Fibroblast of pulmonary artery (primary cell): ENCODE data around the gene ANKFY1.
A peak's percentile ranks its signal among the peaks of the same experiment; 100 is the strongest.

Source experiments
- DNase-seq: peaks from one replicate; pipeline ENCODE4 v3.0.0-alpha.2; 2010; ENCODE audit warnings: low read depth
- H3K4me3 ChIP-seq: replicated peaks from 2 replicates; pipeline ENCODE4 v1.5.1; 2011; ENCODE audit warnings: low read depth, mild to moderate bottlenecking, control low read depth, low read length, moderate library complexity
- TF ChIP-seq, protein P1 (sequence below): IDR thresholded peaks from 2 replicates; pipeline ENCODE4 v1.5.1; 2011; ENCODE audit warnings: mild to moderate bottlenecking, control low read depth, low read length, inconsistent platforms; ENCODE audit errors: missing control alignments

ANKFY1 gene

DNA sequence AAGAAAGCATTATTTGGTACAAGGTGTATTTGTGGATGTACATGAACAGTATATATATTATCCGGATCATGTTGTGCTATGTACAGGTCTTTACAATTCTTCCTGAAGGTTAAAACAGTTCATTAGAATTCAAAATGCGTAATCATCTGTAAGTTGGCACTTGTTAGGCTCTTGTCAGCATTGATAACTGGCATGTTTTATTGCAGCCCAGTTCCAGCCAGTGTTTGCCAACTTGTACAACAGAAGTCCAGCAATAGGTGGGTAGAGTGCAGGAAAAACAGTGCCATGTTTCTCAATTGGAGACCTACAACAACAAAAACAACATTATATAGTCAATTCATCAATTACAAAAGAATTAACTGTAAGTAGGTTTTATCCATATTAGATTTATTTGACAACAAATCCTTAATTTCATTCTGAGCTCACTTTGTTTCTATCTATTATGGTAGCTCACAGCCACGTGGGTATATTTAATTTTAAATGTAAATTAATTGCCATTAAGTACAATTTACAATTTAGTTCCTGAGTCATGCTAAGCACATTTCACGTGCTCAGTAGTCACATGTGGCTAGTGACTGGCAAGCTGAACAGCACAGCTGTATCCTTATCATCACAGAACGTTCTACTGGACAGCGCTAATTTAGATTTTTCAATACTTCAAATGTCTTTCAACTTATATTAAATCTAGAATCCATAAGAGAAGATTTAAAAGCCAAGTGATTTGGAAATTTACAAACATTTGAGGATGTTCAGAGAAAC, 8.6 kb upstream of the ANKFY1 start:
- no peak overlapping the region for H3K4me3 ChIP-seq
- TF ChIP-seq, protein P1, sequence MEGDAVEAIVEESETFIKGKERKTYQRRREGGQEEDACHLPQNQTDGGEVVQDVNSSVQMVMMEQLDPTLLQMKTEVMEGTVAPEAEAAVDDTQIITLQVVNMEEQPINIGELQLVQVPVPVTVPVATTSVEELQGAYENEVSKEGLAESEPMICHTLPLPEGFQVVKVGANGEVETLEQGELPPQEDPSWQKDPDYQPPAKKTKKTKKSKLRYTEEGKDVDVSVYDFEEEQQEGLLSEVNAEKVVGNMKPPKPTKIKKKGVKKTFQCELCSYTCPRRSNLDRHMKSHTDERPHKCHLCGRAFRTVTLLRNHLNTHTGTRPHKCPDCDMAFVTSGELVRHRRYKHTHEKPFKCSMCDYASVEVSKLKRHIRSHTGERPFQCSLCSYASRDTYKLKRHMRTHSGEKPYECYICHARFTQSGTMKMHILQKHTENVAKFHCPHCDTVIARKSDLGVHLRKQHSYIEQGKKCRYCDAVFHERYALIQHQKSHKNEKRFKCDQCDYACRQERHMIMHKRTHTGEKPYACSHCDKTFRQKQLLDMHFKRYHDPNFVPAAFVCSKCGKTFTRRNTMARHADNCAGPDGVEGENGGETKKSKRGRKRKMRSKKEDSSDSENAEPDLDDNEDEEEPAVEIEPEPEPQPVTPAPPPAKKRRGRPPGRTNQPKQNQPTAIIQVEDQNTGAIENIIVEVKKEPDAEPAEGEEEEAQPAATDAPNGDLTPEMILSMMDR = no peak
- no peak for DNase-seq

DNA sequence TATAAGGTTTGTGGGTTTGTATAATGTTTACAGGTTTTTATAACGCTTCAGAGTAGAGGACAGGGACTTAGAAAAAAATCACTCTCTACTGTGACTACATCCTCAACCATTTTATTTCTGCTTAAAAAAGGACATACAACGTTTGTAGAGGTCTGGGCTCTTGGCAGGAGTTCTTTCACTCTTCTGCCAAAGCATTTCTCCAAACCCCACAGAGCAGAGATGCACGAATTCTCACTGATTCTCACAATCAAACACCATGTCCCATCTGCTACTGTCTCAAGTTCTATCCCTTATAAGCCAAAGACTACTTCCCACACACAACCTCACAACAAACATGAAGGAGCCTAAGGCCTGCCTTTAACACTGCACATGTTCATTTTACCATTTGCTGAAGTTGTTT, 7.0 kb upstream of the ANKFY1 start:
- H3K4me3 ChIP-seq = no peak overlapping the region
- no peak for DNase-seq
- TF ChIP-seq, protein P1 = no peak

DNA sequence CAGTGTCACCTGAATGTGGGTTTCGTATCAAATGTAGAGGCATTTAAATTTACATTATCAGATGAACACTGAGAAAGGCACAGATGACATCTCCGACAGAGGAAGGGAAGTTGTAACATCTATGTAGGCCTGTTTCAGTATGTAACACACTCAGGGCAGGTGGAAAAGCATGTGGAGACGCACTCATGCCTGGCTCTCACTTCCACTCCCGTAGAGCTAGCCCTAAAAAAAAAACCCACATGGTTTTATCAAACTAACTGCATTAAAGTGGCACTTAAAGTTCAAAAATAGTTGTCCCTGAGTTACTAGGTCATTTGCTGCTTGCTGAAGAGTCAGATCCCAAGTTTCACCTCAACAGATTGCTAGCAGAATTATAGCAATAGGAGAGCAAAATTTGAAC, 6.1 kb upstream of the ANKFY1 start:
- TF ChIP-seq, protein P1 = no peak
- no peak for DNase-seq
- H3K4me3 ChIP-seq = no peak overlapping the region

DNA sequence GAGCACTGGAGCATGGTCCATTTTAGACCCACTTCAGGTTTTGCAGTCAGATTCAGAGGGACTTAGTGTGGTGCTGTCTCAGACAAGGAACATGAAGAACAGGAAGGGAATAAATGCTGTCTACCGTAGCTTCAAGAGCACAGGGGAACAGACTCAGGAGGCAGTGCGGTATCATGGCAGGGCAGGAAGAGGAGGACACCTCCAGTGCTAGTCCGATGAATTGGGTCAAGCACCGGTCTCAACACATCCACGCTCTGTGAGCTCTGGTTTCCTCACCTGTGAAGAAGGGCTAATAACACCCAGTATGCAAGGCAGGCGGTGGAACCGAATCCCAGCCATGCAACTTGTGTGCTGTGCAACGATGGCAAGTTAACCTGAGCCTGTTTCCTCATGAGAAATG, 3.6 kb upstream of the ANKFY1 start:
- TF ChIP-seq, protein P1 = no peak
- DNase-seq = no peak
- no peak overlapping the region for H3K4me3 ChIP-seq

DNA sequence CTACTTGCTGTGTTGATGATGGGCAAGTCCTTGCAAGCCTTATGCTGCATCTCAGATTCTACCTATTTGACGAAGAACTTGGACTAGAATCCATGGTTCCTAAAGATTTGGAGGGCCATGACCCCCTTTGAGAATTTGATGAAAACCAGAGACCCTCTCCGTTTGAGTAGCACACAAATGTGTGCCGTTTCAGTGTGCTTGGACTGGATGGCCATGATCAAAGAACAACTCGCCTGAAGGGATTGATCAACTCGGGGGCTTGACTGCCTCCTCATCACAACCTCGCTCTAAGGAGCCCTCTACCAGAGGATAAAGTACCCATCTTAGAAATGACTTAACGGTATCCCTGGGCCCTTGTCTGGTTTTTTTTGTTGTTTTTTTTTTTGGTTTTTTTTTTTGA, 2.8 kb upstream of the ANKFY1 start:
- TF ChIP-seq, protein P1 = no peak
- H3K4me3 ChIP-seq = no peak overlapping the region
- no peak for DNase-seq

DNA sequence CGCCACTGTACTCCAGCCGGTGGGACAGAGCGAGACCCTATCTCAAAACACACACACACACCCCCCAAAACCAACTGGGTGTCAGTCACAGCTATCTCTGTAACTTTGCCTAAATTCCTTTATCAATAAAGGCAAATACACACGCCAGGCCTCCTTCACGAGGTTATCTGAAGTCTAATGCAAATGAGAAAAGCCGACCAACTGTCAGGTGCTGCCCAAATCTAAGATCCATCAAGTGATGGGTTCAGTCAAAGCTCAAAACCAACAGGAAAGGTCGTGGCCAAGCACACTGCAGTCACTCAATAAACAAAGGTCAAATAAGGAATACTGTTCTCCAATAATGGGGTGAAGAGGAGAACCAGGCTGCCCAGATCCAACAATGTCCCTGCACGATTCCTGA, 1.1 kb downstream of the ANKFY1 start:
- DNase-seq = no peak
- TF ChIP-seq, protein P1 = no peak
- peak overlapping the region; percentile 88 for H3K4me3 ChIP-seq

DNA sequence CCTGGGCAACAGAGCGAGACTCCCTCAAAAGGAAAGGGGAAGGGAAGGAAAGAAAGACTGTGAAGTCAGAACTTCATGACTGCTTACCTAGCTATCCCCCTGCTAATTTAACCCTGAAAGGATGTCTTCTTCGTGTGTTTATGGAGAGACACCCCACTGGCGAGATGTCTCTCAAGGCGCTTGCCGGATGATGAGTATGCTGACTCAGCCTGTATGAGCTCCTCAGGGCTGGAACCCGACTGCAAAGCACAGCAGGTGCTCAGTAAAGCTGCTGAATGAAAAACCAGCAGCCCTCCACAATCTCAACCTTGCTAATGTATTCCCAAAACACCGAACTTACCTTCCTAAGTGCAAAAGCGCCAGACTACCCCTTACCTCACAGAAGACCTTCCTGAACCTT, 2.3 kb downstream of the ANKFY1 start:
- no peak overlapping the region for H3K4me3 ChIP-seq
- DNase-seq = no peak
- TF ChIP-seq, protein P1 = no peak
